PC-3 (cell line): ENCODE measurements around the gene WDR93. TPM values are rescaled to one million over a fixed set of nuclear protein-coding genes. Genes with fewer than 3 reads are reported as not detected.

Experiments
- ATAC-seq: fragments of 200-7000 bp; cut with Tn5 transposase; 2 replicates; pipeline ENCODE4 v1.9.1; 2020; ENCODE audit warnings: mild to moderate bottlenecking, moderate library complexity
- Bru-seq: library from RNA; stranded (reverse); fragments of 400-500 nt; gene quantifications from one replicate; lab custom pipeline; 2021; lab: Mats Ljungman, UMichigan
- BruChase-seq, 2 experiments: library from RNA; stranded (reverse); fragments of 400-500 nt; gene quantifications; one replicate each; lab custom pipeline; 2021; lab: Mats Ljungman, UMichigan
- BruUV-seq: library from RNA; stranded (reverse); fragments of 400-500 nt; replicated peaks from 2 replicates; lab custom pipeline; 2021; lab: Mats Ljungman, UMichigan
- CTCF ChIA-PET: fragments of 300-600 bp; sonication (Branson Sonifier 250); formaldehyde crosslinking; loops from one replicate; lab custom pipeline; 2022; ENCODE audit warnings: antibody characterized with exemption; lab: Charles Lee
- POLR2A ChIA-PET: fragments of 300-600 bp; sonication (Branson Sonifier 250); formaldehyde crosslinking; loops from one replicate; lab custom pipeline; 2022; ENCODE audit warnings: antibody characterized with exemption; ENCODE audit not compliant: unreplicated experiment; lab: Charles Lee
- DNase-seq: peaks from one replicate; pipeline ENCODE4 v3.0.0-alpha.2; 2015
- H2AFZ ChIP-seq: fragments of 300-600 bp; sonication (generic); 2 replicates; pipeline ENCODE4 v1.6.0; 2016; ENCODE audit warnings: antibody characterized with exemption, low read length
- H3F3A ChIP-seq: fragments of 300-600 bp; sonication (generic); one replicate; pipeline ENCODE4 v1.6.0; 2017; ENCODE audit warnings: antibody characterized with exemption, low read length, control low read depth, mild to moderate bottlenecking; ENCODE audit not compliant: unreplicated experiment
- H3K27ac ChIP-seq: fragments of 300-600 bp; sonication (generic); 2 replicates; pipeline ENCODE4 v1.5.1; 2016; ENCODE audit warnings: mild to moderate bottlenecking, low read length
- H3K27me3 ChIP-seq: fragments of 300-600 bp; sonication (generic); 2 replicates; pipeline ENCODE4 v1.6.1; 2016; ENCODE audit warnings: low read length, mixed read lengths
- H3K36me3 ChIP-seq: fragments of 300-600 bp; sonication (generic); 2 replicates; pipeline ENCODE4 v1.6.1; 2016; ENCODE audit warnings: low read depth, mixed run types, low read length, mixed read lengths
- H3K4me1 ChIP-seq: fragments of 300-600 bp; sonication (generic); 2 replicates; pipeline ENCODE4 v1.5.1; 2016; ENCODE audit warnings: low read length; ENCODE audit not compliant: insufficient read depth
- H3K4me2 ChIP-seq: fragments of 300-600 bp; sonication (generic); 2 replicates; pipeline ENCODE4 v1.6.0; 2016; ENCODE audit warnings: low read length
- H3K4me3 ChIP-seq: fragments of 300-600 bp; sonication (generic); 2 replicates; pipeline ENCODE4 v1.5.1; 2016; ENCODE audit warnings: mild to moderate bottlenecking, low read length, mixed read lengths
- H3K79me2 ChIP-seq: fragments of 300-600 bp; sonication (generic); 2 replicates; pipeline ENCODE4 v1.6.1; 2017; ENCODE audit warnings: low read length, mixed read lengths
- H3K9ac ChIP-seq: fragments of 300-600 bp; sonication (generic); 2 replicates; pipeline ENCODE4 v1.6.0; 2016; ENCODE audit warnings: mild to moderate bottlenecking, low read length
- H3K9me2 ChIP-seq: fragments of 300-600 bp; sonication (generic); replicated peaks from 2 replicates; pipeline ENCODE4 v1.6.1; 2016; ENCODE audit warnings: mixed run types, low read length, mixed read lengths
- H3K9me3 ChIP-seq: fragments of 300-600 bp; sonication (generic); 2 replicates; pipeline ENCODE4 v1.6.1; 2016; ENCODE audit warnings: low read length, mixed read lengths
- H4K20me1 ChIP-seq: fragments of 300-600 bp; sonication (generic); 2 replicates; pipeline ENCODE4 v1.6.1; 2016; ENCODE audit warnings: low read length, mixed read lengths
- EZH2 ChIP-seq: fragments of 300-600 bp; sonication (generic); IDR thresholded peaks from one replicate; pipeline ENCODE4 v1.6.1; 2017; ENCODE audit warnings: antibody characterized with exemption, mild to moderate bottlenecking, low read length; ENCODE audit not compliant: unreplicated experiment
- EZH2phosphoT487 ChIP-seq: fragments of 300-600 bp; sonication (generic); IDR thresholded peaks from 2 replicates; pipeline ENCODE4 v1.6.1; 2018; ENCODE audit warnings: mild to moderate bottlenecking, antibody characterized with exemption, low read length, borderline replicate concordance
- intact Hi-C: fragments of 100-400 bp; cut with micrococcal nuclease; formaldehyde crosslinking; loops from 2 replicates; pipeline ENCODE4 v1.9.0; 2023
- long read RNA-seq: library from polyadenylated mRNA; unstranded; transcript quantifications from one replicate; pipeline ENCODE4 v2.0.0, GENCODE V29; 2021; ENCODE audit not compliant: unreplicated experiment
- total RNA-seq: library from RNA; depleted of rRNA; stranded (reverse); fragments of >200 nt; gene quantifications from 2 replicates; pipeline ENCODE4 v1.2.3, GENCODE V29; 2014; rRNA removed
- TF ChIP-seq, protein P1 (sequence below): fragments of 300-600 bp; sonication (generic); conservative IDR thresholded peaks from 2 replicates; pipeline ENCODE4 v1.5.1; 2017; ENCODE audit warnings: antibody characterized with exemption, low read depth, mild to moderate bottlenecking, low read length

WDR93 gene
- total RNA-seq (0.22 TPM in 1 of 2 replicates, not detected in the other), Bru-seq, nascent RNA (percentile 23 among the genes with signal in this experiment), BruChase-seq, experiment 1, labeled RNA remaining after a 6-hour chase (percentile 12 among the genes with signal in this experiment), BruChase-seq, experiment 2, labeled RNA remaining after a 2-hour chase (percentile 20 among the genes with signal in this experiment)
- long read RNA-seq, partial matches to known transcripts = 0 of 3 reads
- long read RNA-seq, other reads (novel, unspliced or antisense) = 1 of 3 reads

DNA sequence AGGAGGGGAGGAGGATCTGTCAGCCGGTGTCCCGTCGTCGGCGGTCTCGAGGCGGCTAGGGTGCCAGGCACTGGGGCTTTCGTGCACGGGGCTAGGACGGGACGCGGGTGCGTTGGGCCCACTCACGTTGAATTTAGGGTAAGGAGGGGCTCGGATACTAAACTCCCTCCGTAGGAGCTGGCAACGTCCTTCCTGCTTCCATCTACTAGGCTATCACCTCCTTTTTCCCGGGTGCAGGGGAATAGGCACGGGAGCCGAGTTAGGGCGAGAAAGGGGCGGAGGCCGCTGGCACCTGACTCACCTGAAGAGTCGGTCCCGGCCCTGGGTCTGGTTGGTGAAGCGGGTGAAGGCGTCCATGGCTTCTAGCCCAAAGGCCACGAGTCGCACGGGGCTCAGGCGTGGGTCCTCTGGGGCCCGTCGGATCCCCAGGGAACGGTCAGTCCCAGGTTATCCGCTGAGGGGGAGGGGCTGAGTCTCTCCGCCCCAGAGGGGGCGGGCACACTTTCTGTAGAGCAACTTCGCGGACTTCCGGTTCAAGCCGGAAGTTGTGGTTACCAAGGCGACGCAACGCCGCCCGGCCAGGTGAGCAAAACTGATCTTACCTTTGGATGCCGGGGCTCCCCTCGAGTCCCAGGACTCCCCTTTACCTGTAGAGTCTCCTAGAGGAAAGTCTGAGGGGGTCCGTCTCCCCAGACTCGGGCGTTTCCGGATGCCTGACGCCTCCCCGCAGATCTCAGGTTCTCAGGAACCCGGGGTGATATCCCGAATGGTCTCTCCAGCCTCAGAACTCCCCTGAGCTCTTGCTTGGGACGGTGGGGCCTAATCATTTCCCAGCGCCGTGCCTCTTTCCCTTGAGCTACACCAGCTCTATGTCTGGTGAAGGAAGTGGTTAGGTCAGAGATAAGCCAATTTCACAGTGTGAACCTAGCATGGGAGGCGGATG is at the start of gene WDR93, which contains the start of gene PEX11A:
Gene WDR93, plus strand, starts transcription at position 536 of the 943 bp plus-strand sequence. CDS start 10,936 bp downstream, outside the sequence.
Gene PEX11A, minus strand, starts transcription at position 479 of the 943 bp plus-strand sequence. Its CDS starts 122 bp downstream, at position 357.
- intact Hi-C loops = no loop called here
- CTCF ChIA-PET = interaction anchor here (0.6 kb wide), 1 partner anchor 222 kb away, joined by 3 read pairs; the partner anchor contains the start of gene ARPIN
- TF ChIP-seq, protein P1, sequence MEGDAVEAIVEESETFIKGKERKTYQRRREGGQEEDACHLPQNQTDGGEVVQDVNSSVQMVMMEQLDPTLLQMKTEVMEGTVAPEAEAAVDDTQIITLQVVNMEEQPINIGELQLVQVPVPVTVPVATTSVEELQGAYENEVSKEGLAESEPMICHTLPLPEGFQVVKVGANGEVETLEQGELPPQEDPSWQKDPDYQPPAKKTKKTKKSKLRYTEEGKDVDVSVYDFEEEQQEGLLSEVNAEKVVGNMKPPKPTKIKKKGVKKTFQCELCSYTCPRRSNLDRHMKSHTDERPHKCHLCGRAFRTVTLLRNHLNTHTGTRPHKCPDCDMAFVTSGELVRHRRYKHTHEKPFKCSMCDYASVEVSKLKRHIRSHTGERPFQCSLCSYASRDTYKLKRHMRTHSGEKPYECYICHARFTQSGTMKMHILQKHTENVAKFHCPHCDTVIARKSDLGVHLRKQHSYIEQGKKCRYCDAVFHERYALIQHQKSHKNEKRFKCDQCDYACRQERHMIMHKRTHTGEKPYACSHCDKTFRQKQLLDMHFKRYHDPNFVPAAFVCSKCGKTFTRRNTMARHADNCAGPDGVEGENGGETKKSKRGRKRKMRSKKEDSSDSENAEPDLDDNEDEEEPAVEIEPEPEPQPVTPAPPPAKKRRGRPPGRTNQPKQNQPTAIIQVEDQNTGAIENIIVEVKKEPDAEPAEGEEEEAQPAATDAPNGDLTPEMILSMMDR = no peak
- no peak for TF ChIP-seq EZH2phosphoT487
- no peak for TF ChIP-seq EZH2

DNA sequence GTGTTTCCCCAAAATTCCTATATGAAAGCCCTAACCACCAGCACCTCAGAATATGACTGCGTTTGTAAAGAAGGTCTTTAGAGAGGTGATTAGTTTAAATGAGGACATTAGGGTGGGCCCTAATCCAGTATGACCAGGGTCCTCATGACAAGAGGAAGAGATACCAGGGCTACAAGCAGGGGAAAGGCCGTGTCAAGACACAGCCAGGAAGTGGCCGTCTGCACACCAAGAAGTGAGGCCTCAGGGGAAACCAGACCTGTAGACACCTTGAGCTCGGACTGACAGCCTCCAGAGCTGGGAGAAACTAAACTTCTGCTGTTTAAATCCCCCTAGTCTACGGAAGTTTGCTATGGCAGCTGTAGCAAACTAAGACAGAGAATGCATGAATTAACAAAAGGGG is 49.6 kb upstream of the WDR93 start:
- intact Hi-C loops = no loop called here
- H3K27ac ChIP-seq = no peak overlapping the region
- H3K79me2 ChIP-seq = no peaks in the 10 kb centered on the region
- no peak overlapping the region for H3K4me3 ChIP-seq
- H2AFZ ChIP-seq = no peak overlapping the region
- H4K20me1 ChIP-seq = no peaks in the 10 kb centered on the region
- ATAC-seq (no peak), DNase-seq (no peak)
- no peaks in the 10 kb centered on the region for H3K4me1 ChIP-seq
- no TSS peak for BruUV-seq
- CTCF ChIA-PET = no interaction called here
- no peaks in the 10 kb centered on the region for H3K9me2 ChIP-seq
- no peaks in the 10 kb centered on the region for H3F3A ChIP-seq
- TF ChIP-seq, protein P1 = no peak
- TF ChIP-seq EZH2 = no peak
- TF ChIP-seq EZH2phosphoT487 = no peak
- POLR2A ChIA-PET = no interaction called here
- no peaks in the 10 kb centered on the region for H3K9me3 ChIP-seq
- no peak overlapping the region for H3K4me2 ChIP-seq
- H3K27me3 ChIP-seq = no peaks in the 10 kb centered on the region
- peaks cover 23% of the 10 kb centered on the region for H3K36me3 ChIP-seq
- no peak overlapping the region for H3K9ac ChIP-seq

More for the DNA sequence above, at the start of gene WDR93, which contains the start of gene PEX11A:
- peaks cover 12% of the 10 kb centered on the region for H3K4me1 ChIP-seq
- no peak within 1 kb of the TSS for H3K27ac ChIP-seq
- H2AFZ ChIP-seq = peak within 1 kb of the TSS; percentile 95
- H3K27me3 ChIP-seq = no peaks in the 10 kb centered on the region
- no peaks in the 10 kb centered on the region for H4K20me1 ChIP-seq
- no peaks in the 10 kb centered on the region for H3K36me3 ChIP-seq
- H3K4me3 ChIP-seq = peak within 1 kb of the TSS; percentile 94
- H3K79me2 ChIP-seq = peaks cover 20% of the 10 kb centered on the region
- POLR2A ChIA-PET = no interaction called here
- no peaks in the 10 kb centered on the region for H3K9me2 ChIP-seq
- TSS peak; percentile 83 for BruUV-seq
- H3K9me3 ChIP-seq = no peaks in the 10 kb centered on the region
- H3K9ac ChIP-seq = peak within 1 kb of the TSS; percentile 70
- DNase-seq (peak; percentile 82), ATAC-seq (peak; percentile 94)
- peak within 1 kb of the TSS; percentile 91 for H3K4me2 ChIP-seq
- H3F3A ChIP-seq = no peaks in the 10 kb centered on the region
